Measurements from ENCODE around the gene MAP2K7.

DNA sequence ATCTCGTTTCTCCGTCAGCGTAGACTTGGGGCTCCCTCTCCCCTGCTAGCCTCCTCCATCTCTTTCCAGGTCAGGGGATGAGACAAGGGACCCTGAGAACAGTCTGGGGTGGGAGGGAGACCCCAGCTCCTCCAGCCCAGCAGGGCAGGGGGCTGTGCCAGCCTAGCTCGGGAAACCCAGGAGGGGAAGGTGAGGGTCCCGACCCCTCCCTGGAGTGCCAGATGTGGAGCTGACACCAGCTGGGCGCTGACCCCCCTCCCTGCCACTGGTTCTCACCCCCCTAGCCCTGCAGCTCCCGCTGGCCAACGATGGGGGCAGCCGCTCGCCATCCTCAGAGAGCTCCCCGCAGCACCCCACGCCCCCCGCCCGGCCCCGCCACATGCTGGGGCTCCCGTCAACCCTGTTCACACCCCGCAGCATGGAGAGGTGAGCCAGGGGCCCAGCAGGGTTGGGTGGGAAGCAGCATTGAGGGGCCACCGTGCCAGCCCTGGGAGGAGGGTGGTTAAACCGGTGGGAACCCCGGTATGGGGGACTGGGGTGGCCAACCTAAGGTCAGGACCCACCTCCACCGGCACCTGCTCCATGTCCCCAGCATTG, 5.9 kb downstream of the MAP2K7 start:
- no peak for TF ChIP-seq CTCF (IDR thresholded peaks at IDR 0.05)
- no peak for TF ChIP-seq POLR2A (IDR thresholded peaks at IDR 0.05)
